ENCODE results near the gene VAMP1.

Gene VAMP1

DNA sequence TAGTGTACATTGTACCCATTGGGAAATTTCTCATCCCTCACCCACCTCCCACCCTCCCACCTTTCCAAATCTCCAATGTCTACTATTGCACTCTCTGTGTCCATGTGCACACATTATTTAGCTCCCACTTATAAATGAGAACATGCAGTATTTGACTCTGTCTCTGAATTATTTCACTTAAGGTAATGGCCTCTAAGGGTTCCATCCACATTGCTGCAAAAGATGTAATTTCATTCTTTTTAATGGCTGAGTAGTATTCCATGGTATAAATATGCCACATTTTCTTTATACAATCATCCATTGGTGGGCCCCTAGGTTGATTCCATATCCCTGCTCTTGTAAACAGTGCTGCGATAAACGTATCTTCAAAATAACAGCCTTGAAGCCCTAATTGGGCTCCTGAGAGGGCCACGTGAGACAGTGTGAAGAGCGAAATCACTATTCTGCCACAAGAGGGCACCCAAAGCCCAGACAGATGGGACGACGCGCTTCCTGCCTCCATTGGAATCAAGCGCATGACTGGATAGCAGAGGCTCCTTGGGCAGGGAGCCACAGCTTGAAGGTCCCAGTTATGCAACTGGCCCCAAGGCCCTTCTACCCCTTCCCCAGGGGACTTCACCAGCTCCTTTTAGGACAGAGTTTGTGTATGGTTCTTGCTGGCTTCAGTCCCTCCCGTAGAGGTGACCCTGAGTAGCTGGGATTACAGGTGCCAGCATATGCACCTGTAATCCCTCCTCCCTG is 47.0 kb downstream of the VAMP1 start:
- peak; percentile 96 for DNase-seq

DNA sequence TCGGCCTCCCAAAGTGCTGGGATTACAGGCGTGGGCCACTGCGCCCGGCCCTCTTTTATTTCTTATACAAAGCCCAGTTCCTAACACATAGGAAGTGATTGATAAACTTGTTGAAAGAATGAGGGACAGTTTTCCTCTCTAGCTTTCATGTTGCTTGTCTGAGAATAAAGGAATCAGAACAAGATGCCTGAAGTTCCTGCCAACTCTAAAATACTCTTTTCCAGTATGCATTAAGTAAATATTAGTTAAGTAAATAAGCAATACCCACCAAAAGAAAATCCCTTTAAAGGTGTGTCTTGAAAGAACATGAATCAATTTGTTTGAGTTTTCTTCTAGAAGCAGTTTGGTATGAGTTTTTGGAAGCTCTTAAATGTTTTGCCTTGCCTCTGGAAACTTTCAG is 50.1 kb downstream of the VAMP1 start:
- DNase-seq, result no peak

DNA sequence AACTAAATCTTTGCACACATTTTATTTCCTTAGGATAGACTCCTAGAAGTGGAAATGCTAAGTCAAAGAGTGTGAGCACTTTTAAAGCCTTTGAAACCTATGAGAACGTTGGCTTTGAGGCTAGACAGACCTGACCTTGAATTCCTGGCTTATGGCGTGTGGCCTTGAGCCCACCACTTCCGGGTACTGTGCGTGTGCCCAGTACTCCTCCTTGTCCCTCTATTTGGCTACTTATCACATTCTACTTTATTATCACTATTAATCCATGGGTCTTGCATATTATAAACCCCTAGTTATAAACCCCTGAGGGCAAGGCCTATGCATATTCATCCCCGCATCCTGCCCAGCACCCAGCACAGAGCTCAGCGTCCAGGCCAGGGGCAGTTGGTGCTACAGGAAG is 51.7 kb downstream of the VAMP1 start:
- DNase-seq, result no peak

DNA sequence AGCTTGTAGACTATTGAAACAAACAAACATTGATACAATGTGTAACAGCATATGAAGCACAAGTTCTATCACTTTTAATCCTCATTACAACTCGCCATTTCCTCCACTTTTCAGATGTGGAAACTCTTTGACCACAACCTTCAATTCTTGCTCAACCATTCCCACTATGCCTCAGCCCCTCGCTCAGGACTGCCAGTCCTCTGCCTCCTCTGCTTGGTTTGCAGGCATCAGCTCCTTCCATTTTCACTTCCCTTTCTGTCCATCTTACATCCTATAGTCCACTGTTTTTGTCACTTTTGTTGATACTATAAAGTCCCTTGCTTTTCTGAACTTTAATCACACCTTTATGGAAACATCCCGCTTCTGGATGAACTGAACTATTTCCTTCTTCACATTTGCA is 53.9 kb downstream of the VAMP1 start:
- no peak for DNase-seq

All from NCI-H1694 (cell line).